ENCODE data around the gene TMEM184A.

Gene TMEM184A

GRCh38 chr7:1596181-1597043 is 40.4 kb upstream of the TMEM184A start:
- Histone ChIP-seq H2BK5ac (ENCODE audit: low read length) (no peak overlapping the region), H2AK5ac (ENCODE audit: low read length) (no peak overlapping the region), H3K36me3 (ENCODE audit: control insufficient read depth, insufficient read depth, low read length) (no peaks in the 10 kb centered on the region), H3K27ac (ENCODE audit: low read depth, low read length) (no peak overlapping the region), H3K79me2 (ENCODE audit: control insufficient read depth, insufficient read depth, low read length) (no peaks in the 10 kb centered on the region), H3K56ac (ENCODE audit: low read length) (no peak overlapping the region), H3K4me2 (ENCODE audit: low read length) (no peak overlapping the region), H3K18ac (ENCODE audit: low read length) (no peak overlapping the region), H4K5ac (ENCODE audit: low read length) (no peak overlapping the region), H4K8ac (ENCODE audit: low read depth, low read length) (no peak overlapping the region), H3K4me1 (ENCODE audit: control insufficient read depth, low read depth, low read length) (no peaks in the 10 kb centered on the region), H3K4ac (ENCODE audit: low read depth, low read length) (no peak overlapping the region), H3K79me1 (ENCODE audit: low read length) (no peaks in the 10 kb centered on the region), H3K23ac (ENCODE audit: low read length) (no peak overlapping the region), H2BK15ac (replicated peaks; ENCODE audit: low read depth) (no peak overlapping the region), H3K4me3 (ENCODE audit: low read length) (no peak overlapping the region), H3K27me3 (ENCODE audit: insufficient read depth, low read length, poor library complexity) (no peaks in the 10 kb centered on the region), H2BK120ac (ENCODE audit: low read depth, low read length) (no peak overlapping the region), H3K9ac (ENCODE audit: low read length) (no peak overlapping the region)
- WGBS (ENCODE audit: extremely low coverage, insufficient coverage, low lambda C conversion rate), result no CpG with 5 or more reads among the region's 39 CpGs
- no peak for DNase-seq

GRCh38 chr7:1595636-1596035 is 39.6 kb upstream of the TMEM184A start:
- H4K5ac ChIP-seq (ENCODE audit: low read length), result no peak overlapping the region
- H3K36me3 ChIP-seq (ENCODE audit: control insufficient read depth, insufficient read depth, low read length), result no peaks in the 10 kb centered on the region
- H3K27me3 ChIP-seq (ENCODE audit: insufficient read depth, low read length, poor library complexity), result no peaks in the 10 kb centered on the region
- H3K4me2 ChIP-seq (ENCODE audit: low read length), result no peak overlapping the region
- no peak overlapping the region for H3K56ac ChIP-seq (ENCODE audit: low read length)
- H3K4me3 ChIP-seq (ENCODE audit: low read length), result no peak overlapping the region
- no peaks in the 10 kb centered on the region for H3K79me2 ChIP-seq (ENCODE audit: control insufficient read depth, insufficient read depth, low read length)
- H3K23ac ChIP-seq (ENCODE audit: low read length), result no peak overlapping the region
- no peak overlapping the region for H2BK120ac ChIP-seq (ENCODE audit: low read depth, low read length)
- H3K18ac ChIP-seq (ENCODE audit: low read length), result no peak overlapping the region
- H3K4ac ChIP-seq (ENCODE audit: low read depth, low read length), result no peak overlapping the region
- H3K4me1 ChIP-seq (ENCODE audit: control insufficient read depth, low read depth, low read length), result no peaks in the 10 kb centered on the region
- H3K79me1 ChIP-seq (ENCODE audit: low read length), result no peaks in the 10 kb centered on the region
- DNase-seq, result no peak
- H2AK5ac ChIP-seq (ENCODE audit: low read length), result no peak overlapping the region
- no peak overlapping the region for H2BK15ac ChIP-seq (replicated peaks; ENCODE audit: low read depth)
- no peak overlapping the region for H3K9ac ChIP-seq (ENCODE audit: low read length)
- no peak overlapping the region for H4K8ac ChIP-seq (ENCODE audit: low read depth, low read length)
- no CpG with 5 or more reads among the region's 12 CpGs for WGBS (ENCODE audit: extremely low coverage, insufficient coverage, low lambda C conversion rate)
- H3K27ac ChIP-seq (ENCODE audit: low read depth, low read length), result no peak overlapping the region
- H2BK5ac ChIP-seq (ENCODE audit: low read length), result no peak overlapping the region

- WGBS (ENCODE audit: extremely low coverage, insufficient coverage, low lambda C conversion rate), result 100% methylated on average over 3 of the region's 3 CpGs
- Histone ChIP-seq H2AK5ac (ENCODE audit: low read length) (no peak overlapping the region), H3K23ac (ENCODE audit: low read length) (no peak overlapping the region), H2BK120ac (ENCODE audit: low read depth, low read length) (no peak overlapping the region), H3K9ac (ENCODE audit: low read length) (no peak overlapping the region), H3K27ac (ENCODE audit: low read depth, low read length) (no peak overlapping the region), H3K18ac (ENCODE audit: low read length) (no peak overlapping the region), H3K79me1 (ENCODE audit: low read length) (no peaks in the 10 kb centered on the region), H4K5ac (ENCODE audit: low read length) (no peak overlapping the region), H2BK15ac (replicated peaks; ENCODE audit: low read depth) (no peak overlapping the region), H3K36me3 (ENCODE audit: control insufficient read depth, insufficient read depth, low read length) (no peaks in the 10 kb centered on the region), H2BK5ac (ENCODE audit: low read length) (no peak overlapping the region), H3K4ac (ENCODE audit: low read depth, low read length) (no peak overlapping the region), H3K4me3 (ENCODE audit: low read length) (no peak overlapping the region), H4K8ac (ENCODE audit: low read depth, low read length) (no peak overlapping the region), H3K79me2 (ENCODE audit: control insufficient read depth, insufficient read depth, low read length) (no peaks in the 10 kb centered on the region), H3K56ac (ENCODE audit: low read length) (no peak overlapping the region), H3K4me1 (ENCODE audit: control insufficient read depth, low read depth, low read length) (no peaks in the 10 kb centered on the region), H3K27me3 (ENCODE audit: insufficient read depth, low read length, poor library complexity) (no peaks in the 10 kb centered on the region), H3K4me2 (ENCODE audit: low read length) (no peak overlapping the region)
- no peak for DNase-seq
Measured at GRCh38 chr7:1595027-1595426, 39.0 kb upstream of the TMEM184A start.

- Histone ChIP-seq H3K27ac (ENCODE audit: low read depth, low read length) (no peak overlapping the region), H3K4me2 (ENCODE audit: low read length) (no peak overlapping the region), H4K8ac (ENCODE audit: low read depth, low read length) (no peak overlapping the region), H3K56ac (ENCODE audit: low read length) (no peak overlapping the region), H2AK5ac (ENCODE audit: low read length) (no peak overlapping the region), H3K23ac (ENCODE audit: low read length) (no peak overlapping the region), H3K27me3 (ENCODE audit: insufficient read depth, low read length, poor library complexity) (no peaks in the 10 kb centered on the region), H3K4ac (ENCODE audit: low read depth, low read length) (no peak overlapping the region), H3K18ac (ENCODE audit: low read length) (no peak overlapping the region), H4K5ac (ENCODE audit: low read length) (no peak overlapping the region), H2BK15ac (replicated peaks; ENCODE audit: low read depth) (no peak overlapping the region), H2BK5ac (ENCODE audit: low read length) (no peak overlapping the region), H3K4me1 (ENCODE audit: control insufficient read depth, low read depth, low read length) (no peaks in the 10 kb centered on the region), H2BK120ac (ENCODE audit: low read depth, low read length) (no peak overlapping the region), H3K4me3 (ENCODE audit: low read length) (no peak overlapping the region), H3K79me1 (ENCODE audit: low read length) (no peaks in the 10 kb centered on the region), H3K36me3 (ENCODE audit: control insufficient read depth, insufficient read depth, low read length) (no peaks in the 10 kb centered on the region), H3K79me2 (ENCODE audit: control insufficient read depth, insufficient read depth, low read length) (no peaks in the 10 kb centered on the region), H3K9ac (ENCODE audit: low read length) (no peak overlapping the region)
- DNase-seq, result no peak
- WGBS (ENCODE audit: extremely low coverage, insufficient coverage, low lambda C conversion rate), result 100% methylated on average over 2 of the region's 4 CpGs
Measured at GRCh38 chr7:1593904-1594421, 38.0 kb upstream of the TMEM184A start.

- Histone ChIP-seq H3K9ac (ENCODE audit: low read length) (no peak overlapping the region), H3K23ac (ENCODE audit: low read length) (no peak overlapping the region), H2BK120ac (ENCODE audit: low read depth, low read length) (no peak overlapping the region), H3K79me1 (ENCODE audit: low read length) (no peaks in the 10 kb centered on the region), H3K56ac (ENCODE audit: low read length) (peak overlapping the region; percentile 15), H3K4ac (ENCODE audit: low read depth, low read length) (no peak overlapping the region), H4K5ac (ENCODE audit: low read length) (no peak overlapping the region), H3K27ac (ENCODE audit: low read depth, low read length) (no peak overlapping the region), H2BK15ac (replicated peaks; ENCODE audit: low read depth) (no peak overlapping the region), H3K18ac (ENCODE audit: low read length) (no peak overlapping the region), H2AK5ac (ENCODE audit: low read length) (no peak overlapping the region), H3K36me3 (ENCODE audit: control insufficient read depth, insufficient read depth, low read length) (no peaks in the 10 kb centered on the region), H2BK5ac (ENCODE audit: low read length) (no peak overlapping the region), H3K27me3 (ENCODE audit: insufficient read depth, low read length, poor library complexity) (no peaks in the 10 kb centered on the region), H3K4me1 (ENCODE audit: control insufficient read depth, low read depth, low read length) (no peaks in the 10 kb centered on the region), H3K79me2 (ENCODE audit: control insufficient read depth, insufficient read depth, low read length) (no peaks in the 10 kb centered on the region), H3K4me3 (ENCODE audit: low read length) (no peak overlapping the region), H3K4me2 (ENCODE audit: low read length) (no peak overlapping the region), H4K8ac (ENCODE audit: low read depth, low read length) (no peak overlapping the region)
- WGBS (ENCODE audit: extremely low coverage, insufficient coverage, low lambda C conversion rate), result no CpG with 5 or more reads among the region's 19 CpGs
- no peak for DNase-seq
Measured at GRCh38 chr7:1593091-1593866, 37.3 kb upstream of the TMEM184A start.
